ENCODE data around the gene SNAPC2. TPM values are rescaled to one million over a fixed set of nuclear protein-coding genes. Genes with fewer than 3 reads are reported as not detected.
A peak's percentile ranks its signal among the peaks of the same experiment; 100 is the strongest.

Gene SNAPC2
- total and polyA plus RNA-seq, 2 of the 13 experiments (the other 11 are each of a cell fraction or from before 2014, with no cell fraction given): 10.2 to 12.7 TPM

GRCh38 chr19:7888826-7889217 lies 31.3 kb upstream of the SNAPC2 start:
- intact Hi-C loops (cut with micrococcal nuclease; ENCODE audit: unreplicated experiment): no loop called here
- H3K9ac ChIP-seq (ENCODE audit: insufficient read depth, low read depth, low read length): peak overlapping the region; percentile 86
- no peak for FAIRE-seq
- CTCF ChIA-PET (ENCODE audit: low intra/inter-chr PET ratio, low total read pairs): no interaction called here
- H3K36me3 ChIP-seq (replicated peaks in 1 of 2; ENCODE audit: control insufficient read depth in 1 of 2, insufficient read depth in 2 of 2, low read length in 2 of 2): no peaks in the 10 kb centered on the region
- TSS peak; percentile 93 for BruUV-seq (replicated peaks)
- ATAC-seq: no peak
- H3K4me3 ChIP-seq (replicated peaks in 1 of 3; ENCODE audit: insufficient read depth in 1 of 3, low read depth in 2 of 3, low read length in 3 of 3): peak overlapping the region; percentile 82 to 93 (median 90)
- H4K20me1 ChIP-seq (ENCODE audit: insufficient read depth, low read length): no peaks in the 10 kb centered on the region
- 23% methylated on average over 6 of the region's 8 CpGs for WGBS (ENCODE audit: low lambda C conversion rate)
- H2AFZ ChIP-seq (ENCODE audit: low read length): no peak overlapping the region
- H3K9me3 ChIP-seq (ENCODE audit: low read length): no peaks in the 10 kb centered on the region
- POLR2A ChIA-PET: interaction anchor here (0.8 to 8.1 kb wide), 8 partner anchors 9 to 58 kb away, joined by 4 to 75 read pairs (median 25); partner anchors contain the start of genes MAP2K7, PRR36 and SNAPC2
- H3K4me1 ChIP-seq (ENCODE audit: insufficient read depth, low read length): peaks cover 71% of the 10 kb centered on the region
- peak overlapping the region; percentile 88 for H3K4me2 ChIP-seq (ENCODE audit: low read depth, low read length)
- in situ Hi-C loops (cut with HindIII; ENCODE audit: extremely low pct_ligation_motif_present, low pct_unique_long_range_greater_than_20kb): no loop called here
- no peaks in the 10 kb centered on the region for H3K27me3 ChIP-seq (ENCODE audit: control insufficient read depth in 1 of 2, insufficient read depth in 2 of 2, low read length in 2 of 2)
- DNase-seq (ENCODE audit: low spot score): no peak
- peaks cover 7% of the 10 kb centered on the region for H3K79me2 ChIP-seq (ENCODE audit: insufficient read depth, low read length)
- peak overlapping the region; percentile 58 for H3K27ac ChIP-seq (ENCODE audit: extremely low read length, insufficient read depth, low read length)
- TF ChIP-seq ZNF577 (CRISPR knock-in tag; IDR thresholded peaks at IDR 0.05; ENCODE audit: borderline replicate concordance, low read depth) (no peak), ZNF674 (CRISPR knock-in tag; IDR thresholded peaks at IDR 0.05; ENCODE audit: low read depth) (no peak), KDM5B (CRISPR knock-in tag; IDR thresholded peaks at IDR 0.05; ENCODE audit: borderline replicate concordance) (no peak), ZNF775 (CRISPR knock-in tag; IDR thresholded peaks at IDR 0.05; ENCODE audit: borderline replicate concordance) (no peak), ZNF280D (CRISPR knock-in tag; IDR thresholded peaks at IDR 0.05) (0 out of 2 replicates have a peak, but pooled peaks have one; percentile 17), ZNF260 (CRISPR knock-in tag; IDR thresholded peaks at IDR 0.05; ENCODE audit: borderline replicate concordance, low read depth) (no peak), ATF5 (CRISPR knock-in tag; IDR thresholded peaks at IDR 0.05; ENCODE audit: low read depth) (no peak), ZNF383 (CRISPR knock-in tag; IDR thresholded peaks at IDR 0.05; ENCODE audit: borderline replicate concordance) (no peak), JDP2 (CRISPR knock-in tag; IDR thresholded peaks at IDR 0.05; ENCODE audit: borderline replicate concordance) (no peak), KMT2A (CRISPR knock-in tag; IDR thresholded peaks at IDR 0.05) (0 out of 2 replicates have a peak, but pooled peaks have one; percentile 11), ZNF230 (CRISPR knock-in tag; IDR thresholded peaks at IDR 0.05) (0 out of 2 replicates have a peak, but pooled peaks have one; percentile 5), CC2D1A (CRISPR knock-in tag; IDR thresholded peaks at IDR 0.05) (no peak), CEBPZ (IDR thresholded peaks at IDR 0.05; ENCODE audit: low read length) (no peak), ZBTB7B (CRISPR knock-in tag; IDR thresholded peaks at IDR 0.05) (no peak), WIZ (CRISPR knock-in tag; IDR thresholded peaks at IDR 0.05) (no peak), ETV5 (CRISPR knock-in tag; IDR thresholded peaks at IDR 0.05; ENCODE audit: borderline replicate concordance) (no peak), FLYWCH1 (CRISPR knock-in tag; IDR thresholded peaks at IDR 0.05) (no peak), ADNP (CRISPR knock-in tag; IDR thresholded peaks at IDR 0.05) (no peak)
